Measurements from ENCODE around the gene CLDN25. TPM values are rescaled to one million over a fixed set of nuclear protein-coding genes. Genes with fewer than 3 reads are reported as not detected.

CLDN25 gene
- total RNA-seq, 1 donor from 2014 or later: not detected

GRCh38 chr11:113829751-113830150 lies 50.2 kb downstream of the CLDN25 start:
- no peak for TF ChIP-seq CTCF (IDR thresholded peaks at IDR 0.05)
- intact Hi-C loops (cut with DNase I): no loop called here
- Histone ChIP-seq H3K27me3 (ENCODE audit: low read depth) (no peaks in the 10 kb centered on the region), H3K9me3 (no peaks in the 10 kb centered on the region), H3K4me3 (no peak overlapping the region), H3K27ac (no peak overlapping the region), H3K36me3 (peaks cover 76% of the 10 kb centered on the region), H3K4me1 (no peaks in the 10 kb centered on the region)
- ATAC-seq: no peak
- no peak for DNase-seq

Other genes with a start within 250 kb of the CLDN25 start
- 1.1 TPM for gene TMPRSS5, start 73.5 kb upstream of the CLDN25 start, total RNA-seq
- gene ZW10, start 6.1 kb upstream of the CLDN25 start, total RNA-seq: 11.6 TPM
- 28.0 TPM for gene USP28, start 95.8 kb downstream of the CLDN25 start, total RNA-seq
- gene HTR3B, start 125.0 kb downstream of the CLDN25 start, total RNA-seq: not detected
- gene HTR3A, start 195.3 kb downstream of the CLDN25 start, total RNA-seq: not detected

Data from lower lobe of right lung (tissue), 2 donors.